GM12878 (cell line): Measurements from ENCODE around the gene STAT4. TPM values are rescaled to one million over a fixed set of nuclear protein-coding genes. Genes with fewer than 3 reads are reported as not detected.

ENCODE experiments used
- ATAC-seq: fragments of 200-7000 bp; cut with Tn5 transposase; 3 replicates; pipeline ENCODE4 v1.9.1; 2020; ENCODE audit warnings: mild to moderate bottlenecking, moderate library complexity
- BruUV-seq: library from RNA; stranded (reverse); fragments of 400-500 nt; replicated peaks from 2 replicates; lab custom pipeline; 2021; lab: Mats Ljungman, UMichigan
- CTCF ChIA-PET: fragments of 300-600 bp; sonication (Branson Sonifier 250); formaldehyde crosslinking; extraction: SDS; loops from one replicate; lab custom pipeline; 2021; ENCODE audit warnings: inconsistent platforms; lab: Yijun Ruan, JAX
- POLR2A ChIA-PET: fragments of 350-600 bp; formaldehyde crosslinking; extraction: SDS; loops from one replicate; lab custom pipeline; 2021; ENCODE audit warnings: inconsistent platforms; lab: Charles Lee
- RAD21 ChIA-PET: fragments of 300-600 bp; sonication (Branson Sonifier 250); formaldehyde crosslinking; loops from one replicate; lab custom pipeline; 2023; ENCODE audit warnings: antibody characterized with exemption; ENCODE audit not compliant: unreplicated experiment; lab: Charles Lee
- SMC1A ChIA-PET: fragments of 300-600 bp; sonication (Branson Sonifier 250); formaldehyde crosslinking; loops from one replicate; lab custom pipeline; 2023; ENCODE audit not compliant: unreplicated experiment, uncharacterized antibody; lab: Charles Lee
- DNase-seq: peaks from one replicate; pipeline ENCODE4 v3.0.0-alpha.2; 2011; ENCODE audit warnings: low read depth, low spot score
- FAIRE-seq: peaks from 3 replicates; lab custom pipeline; 2011; peaks lifted over from hg19 to GRCh38; lab: Jason Lieb, UNC
- H2AFZ ChIP-seq: 2 replicates; pipeline ENCODE4 v1.6.0; 2011; ENCODE audit warnings: low read depth, low read length, control low read depth; ENCODE audit not compliant: control insufficient read depth
- H3K27ac ChIP-seq: 2 replicates; pipeline ENCODE4 v1.5.1; 2011; ENCODE audit warnings: control low read depth; ENCODE audit not compliant: control insufficient read depth, insufficient read depth
- H3K27me3 ChIP-seq, 2 experiments: replicated peaks in 1 of 2; 2 replicates each; pipeline versions ENCODE4 v1.6.0 to v1.6.1; 2011; ENCODE audit warnings: low read length in 1 of 2; ENCODE audit not compliant: control insufficient read depth in 2 of 2, insufficient read depth in 2 of 2
- H3K36me3 ChIP-seq, 2 experiments: 2 replicates each; pipeline ENCODE4 v1.5.1; 2011; ENCODE audit warnings: low read length in 1 of 2; ENCODE audit not compliant: control insufficient read depth in 2 of 2, insufficient read depth in 2 of 2
- H3K4me1 ChIP-seq: 2 replicates; pipeline ENCODE4 v1.6.1; 2011; ENCODE audit warnings: mild to moderate bottlenecking, low read length, moderate library complexity, mixed read lengths; ENCODE audit not compliant: control insufficient read depth, insufficient read depth
- H3K4me2 ChIP-seq: 2 replicates; pipeline ENCODE4 v1.6.0; 2011; ENCODE audit warnings: control low read depth; ENCODE audit not compliant: control insufficient read depth, insufficient read depth
- H3K4me3 ChIP-seq: fragments of 200-600 bp; sonication (generic); 2 replicates; pipeline ENCODE4 v1.5.1; 2016
- H3K79me2 ChIP-seq: 2 replicates; pipeline ENCODE4 v1.6.0; 2011; ENCODE audit warnings: low read length; ENCODE audit not compliant: control insufficient read depth, insufficient read depth
- H3K9ac ChIP-seq: 2 replicates; pipeline ENCODE4 v1.8.0; 2011; ENCODE audit warnings: low read length, control low read depth, mixed read lengths; ENCODE audit not compliant: control insufficient read depth, insufficient read depth
- H3K9me3 ChIP-seq: replicated peaks from 3 replicates; pipeline ENCODE4 v1.5.1; 2011; ENCODE audit warnings: mild to moderate bottlenecking, low read length; ENCODE audit not compliant: control insufficient read depth, insufficient read depth
- H4K20me1 ChIP-seq: 2 replicates; pipeline ENCODE4 v1.6.0; 2011; ENCODE audit not compliant: control insufficient read depth, insufficient read depth
- CBX3 ChIP-seq: fragments of 200-600 bp; sonication (generic); IDR thresholded peaks from 2 replicates; pipeline ENCODE4 v1.6.1; 2016; ENCODE audit warnings: low read depth, borderline replicate concordance
- JUNB ChIP-seq: IDR thresholded peaks from 2 replicates; pipeline ENCODE4 v1.6.1; 2016; ENCODE audit warnings: antibody characterized with exemption, mild to moderate bottlenecking
- NFYA ChIP-seq: IDR thresholded peaks from 2 replicates; pipeline ENCODE4 v1.6.1; 2011; ENCODE audit warnings: low read depth, mild to moderate bottlenecking, low read length, improper control_type of control experiment, borderline replicate concordance
- POU2F2 ChIP-seq: IDR thresholded peaks from 3 replicates; pipeline ENCODE4 v1.6.1; 2011; ENCODE audit warnings: low read depth, mild to moderate bottlenecking, low read length, borderline replicate concordance
- RUNX3 ChIP-seq: IDR thresholded peaks from 2 replicates; pipeline ENCODE4 v1.6.1; 2012; ENCODE audit warnings: low read length, inconsistent platforms
- TAF1 ChIP-seq: IDR thresholded peaks from 2 replicates; pipeline ENCODE4 v1.6.1; 2011; ENCODE audit warnings: mild to moderate bottlenecking, low read depth, low read length, borderline replicate concordance
- TCF7 ChIP-seq: IDR thresholded peaks from 2 replicates; pipeline ENCODE4 v1.6.1; 2014; ENCODE audit warnings: antibody characterized with exemption, borderline replicate concordance
- WGBS: methylation state at CpG from one replicate; pipeline ENCODE4 v1.1.6; 2016; ENCODE audit warnings: low lambda C conversion rate; ENCODE audit not compliant: insufficient replicate concordance, insufficient coverage; ENCODE audit errors: missing lambda C conversion rate; 5-methylcytosine and 5-hydroxymethylcytosine counted together
- in situ Hi-C: fragments of 300-500 bp; cut with MboI; formaldehyde crosslinking; loops from 9 replicates; pipeline ENCODE4 v1.14.3; 2018; ENCODE audit warnings: mixed read lengths
- intact Hi-C: fragments of 100-400 bp; cut with micrococcal nuclease; formaldehyde crosslinking; loops from one replicate; pipeline ENCODE4 v1.14.2; 2022; ENCODE audit not compliant: unreplicated experiment
- polyA plus RNA-seq, 11 experiments: library from polyadenylated mRNA; depleted of rRNA in 4 of 11; unstranded in 6 of 11; stranded (reverse) in 5 of 11; fragments of >200 nt; fragmentation: Nextera tagmentation in 4 of 11; fragmentation: Illumina TruSeq in 1 of 11; extraction: Ambion mirVana in 4 of 11; extraction: Trizol in 1 of 11; gene quantifications; 1 replicate in 1 of 11; 2 replicates in 10 of 11; pipeline versions ENCODE4 v1.2.1 to v1.2.3, GENCODE V29; 2011 to 2016; ENCODE audit warnings: inconsistent platforms in 2 of 11, missing spikeins in 2 of 11, low read depth in 1 of 11
- total RNA-seq, 4 experiments: library from RNA; depleted of rRNA in 3 of 4; stranded (reverse); fragments of >200 nt in 3 of 4; fragmentation: Illumina TruSeq in 1 of 4; extraction: Trizol in 1 of 4; gene quantifications; 2 replicates each; pipeline versions ENCODE4 v1.2.1 to v1.2.3, GENCODE V29; 2013 to 2021
- TF ChIP-seq, protein P1 (sequence below): fragments of 450-650 bp; IDR thresholded peaks from 2 replicates; pipeline ENCODE4 v1.6.1; 2017; ENCODE audit warnings: mild to moderate bottlenecking, moderate library complexity
- TF ChIP-seq, protein P2 (sequence below): fragments of 450-650 bp; IDR thresholded peaks from 2 replicates; pipeline ENCODE4 v1.6.1; 2016; ENCODE audit warnings: mild to moderate bottlenecking

Gene STAT4
- total and polyA plus RNA-seq, 10 of the 15 experiments (the other 5 are each of a cell fraction or from before 2014, with no cell fraction given): 3.1 to 9.3 (median 7.1) TPM

DNA sequence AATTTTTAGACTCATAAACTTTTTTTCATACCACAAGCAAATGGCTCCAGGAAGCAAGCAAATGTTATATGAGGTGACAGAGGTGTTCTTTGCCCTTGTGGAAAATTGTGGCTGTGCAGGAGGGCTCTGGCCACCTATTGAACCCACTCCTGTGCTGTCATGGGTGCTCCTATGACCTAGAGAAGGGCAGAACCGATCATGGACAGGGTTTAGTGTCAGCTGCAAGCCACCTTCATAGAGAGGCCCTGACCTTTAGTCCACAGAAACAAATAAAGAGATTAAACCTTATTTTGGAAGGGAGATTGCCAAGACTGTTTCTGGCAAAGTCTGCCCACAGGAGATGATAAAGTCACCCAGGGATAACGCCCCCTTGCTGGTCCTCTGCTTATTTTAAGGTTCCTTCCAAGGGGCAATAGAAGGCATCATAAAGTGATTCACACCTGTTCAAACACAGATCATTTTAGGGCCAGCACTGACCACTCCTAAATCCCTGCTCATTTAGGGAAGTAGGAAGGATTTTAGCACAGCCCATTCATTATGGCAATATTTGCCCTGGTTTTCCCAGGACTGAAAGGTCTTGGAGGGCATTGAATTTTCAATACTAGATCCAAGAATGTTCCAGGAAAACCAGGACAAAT is 26.1 kb upstream of the STAT4 start (continued):
- TF ChIP-seq TAF1 (no peak), JUNB (no peak), TCF7 (no peak)
- TF ChIP-seq, protein P1, sequence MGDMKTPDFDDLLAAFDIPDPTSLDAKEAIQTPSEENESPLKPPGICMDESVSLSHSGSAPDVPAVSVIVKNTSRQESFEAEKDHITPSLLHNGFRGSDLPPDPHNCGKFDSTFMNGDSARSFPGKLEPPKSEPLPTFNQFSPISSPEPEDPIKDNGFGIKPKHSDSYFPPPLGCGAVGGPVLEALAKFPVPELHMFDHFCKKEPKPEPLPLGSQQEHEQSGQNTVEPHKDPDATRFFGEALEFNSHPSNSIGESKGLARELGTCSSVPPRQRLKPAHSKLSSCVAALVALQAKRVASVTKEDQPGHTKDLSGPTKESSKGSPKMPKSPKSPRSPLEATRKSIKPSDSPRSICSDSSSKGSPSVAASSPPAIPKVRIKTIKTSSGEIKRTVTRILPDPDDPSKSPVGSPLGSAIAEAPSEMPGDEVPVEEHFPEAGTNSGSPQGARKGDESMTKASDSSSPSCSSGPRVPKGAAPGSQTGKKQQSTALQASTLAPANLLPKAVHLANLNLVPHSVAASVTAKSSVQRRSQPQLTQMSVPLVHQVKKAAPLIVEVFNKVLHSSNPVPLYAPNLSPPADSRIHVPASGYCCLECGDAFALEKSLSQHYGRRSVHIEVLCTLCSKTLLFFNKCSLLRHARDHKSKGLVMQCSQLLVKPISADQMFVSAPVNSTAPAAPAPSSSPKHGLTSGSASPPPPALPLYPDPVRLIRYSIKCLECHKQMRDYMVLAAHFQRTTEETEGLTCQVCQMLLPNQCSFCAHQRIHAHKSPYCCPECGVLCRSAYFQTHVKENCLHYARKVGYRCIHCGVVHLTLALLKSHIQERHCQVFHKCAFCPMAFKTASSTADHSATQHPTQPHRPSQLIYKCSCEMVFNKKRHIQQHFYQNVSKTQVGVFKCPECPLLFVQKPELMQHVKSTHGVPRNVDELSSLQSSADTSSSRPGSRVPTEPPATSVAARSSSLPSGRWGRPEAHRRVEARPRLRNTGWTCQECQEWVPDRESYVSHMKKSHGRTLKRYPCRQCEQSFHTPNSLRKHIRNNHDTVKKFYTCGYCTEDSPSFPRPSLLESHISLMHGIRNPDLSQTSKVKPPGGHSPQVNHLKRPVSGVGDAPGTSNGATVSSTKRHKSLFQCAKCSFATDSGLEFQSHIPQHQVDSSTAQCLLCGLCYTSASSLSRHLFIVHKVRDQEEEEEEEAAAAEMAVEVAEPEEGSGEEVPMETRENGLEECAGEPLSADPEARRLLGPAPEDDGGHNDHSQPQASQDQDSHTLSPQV: no peak
- TF ChIP-seq, protein P2, sequence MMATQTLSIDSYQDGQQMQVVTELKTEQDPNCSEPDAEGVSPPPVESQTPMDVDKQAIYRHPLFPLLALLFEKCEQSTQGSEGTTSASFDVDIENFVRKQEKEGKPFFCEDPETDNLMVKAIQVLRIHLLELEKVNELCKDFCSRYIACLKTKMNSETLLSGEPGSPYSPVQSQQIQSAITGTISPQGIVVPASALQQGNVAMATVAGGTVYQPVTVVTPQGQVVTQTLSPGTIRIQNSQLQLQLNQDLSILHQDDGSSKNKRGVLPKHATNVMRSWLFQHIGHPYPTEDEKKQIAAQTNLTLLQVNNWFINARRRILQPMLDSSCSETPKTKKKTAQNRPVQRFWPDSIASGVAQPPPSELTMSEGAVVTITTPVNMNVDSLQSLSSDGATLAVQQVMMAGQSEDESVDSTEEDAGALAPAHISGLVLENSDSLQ: no peak

- no peak overlapping the region for H2AFZ ChIP-seq
- no peaks in the 10 kb centered on the region for H3K27me3 ChIP-seq
- H3K4me3 ChIP-seq: no peak overlapping the region
- H3K4me2 ChIP-seq: peak overlapping the region; percentile 11; the same call in 1 of the 2 replicates
- H3K9me3 ChIP-seq: no peaks in the 10 kb centered on the region
- H3K36me3 ChIP-seq: no peaks in the 10 kb centered on the region
- RAD21 ChIA-PET: interaction anchor here (1.1 to 1.8 kb wide), 2 partner anchors 8 to 124 kb away, joined by 3 to 5 read pairs; no protein-coding TSS in a partner anchor
- SMC1A ChIA-PET: interaction anchor here (0.9 to 1.2 kb wide), 2 partner anchors 11 to 18 kb away, joined by 3 to 4 read pairs; no protein-coding TSS in a partner anchor
- 0% methylated on average over 1 of the region's 1 CpG for WGBS
- DNase-seq (no peak), FAIRE-seq (no peak), ATAC-seq (peak; percentile 49)
- H3K9ac ChIP-seq: no peak overlapping the region
- CTCF ChIA-PET: interaction anchor here (0.9 to 4.1 kb wide), 5 partner anchors 11 to 42 kb away, joined by 3 to 19 read pairs (median 3); no protein-coding TSS in a partner anchor
- H3K27ac ChIP-seq: no peak overlapping the region
- POLR2A ChIA-PET: no interaction called here
- intact Hi-C loops (no loop called here), in situ Hi-C loops (no loop called here)
- no peaks in the 10 kb centered on the region for H3K79me2 ChIP-seq
- no TSS peak for BruUV-seq
- TF ChIP-seq CBX3 (no peak), NFYA (no peak), POU2F2 (0 out of 3 replicates have a peak, but pooled peaks have one; percentile 38), RUNX3 (peak; percentile 24; the same call in 1 of the 2 replicates), JUNB (0 out of 2 replicates have a peak, but pooled peaks have one; percentile 13)
- peaks cover 14% of the 10 kb centered on the region; the same call in 1 of the 2 replicates for H3K4me1 ChIP-seq
- no peaks in the 10 kb centered on the region for H4K20me1 ChIP-seq
These were observed 25.5 kb upstream of the STAT4 start for GRCh38 chr2:191176305-191176704.
